DND-41 (cell line): ENCODE measurements around the gene TOM1.

Experiments
- ATAC-seq: fragments of 200-7000 bp; cut with Tn5 transposase; 3 replicates; pipeline ENCODE4 v1.9.1; 2021; ENCODE audit warnings: low read depth; ENCODE audit not compliant: insufficient read depth
- DNase-seq: peaks from one replicate; pipeline ENCODE4 v3.0.0-alpha.2; 2020
- H2AFZ ChIP-seq: 2 replicates; pipeline ENCODE4 v1.6.0; 2012; ENCODE audit warnings: low read depth, low read length
- H3K27ac ChIP-seq: 2 replicates; pipeline ENCODE4 v1.5.1; 2012; ENCODE audit warnings: low read length, inconsistent platforms
- H3K27me3 ChIP-seq: fragments of 200-600 bp; sonication (generic); 2 replicates; pipeline ENCODE4 v1.6.0; 2012; ENCODE audit warnings: low read length, mild to moderate bottlenecking, inconsistent platforms; ENCODE audit not compliant: insufficient read depth, poor library complexity
- H3K36me3 ChIP-seq: 2 replicates; pipeline ENCODE4 v1.5.1; 2012; ENCODE audit warnings: low read length, inconsistent platforms; ENCODE audit not compliant: insufficient read depth
- H3K4me1 ChIP-seq: 2 replicates; pipeline ENCODE4 v1.5.1; 2012; ENCODE audit warnings: mild to moderate bottlenecking, low read length; ENCODE audit not compliant: insufficient read depth
- H3K4me2 ChIP-seq: 2 replicates; pipeline ENCODE4 v1.6.0; 2012; ENCODE audit warnings: mild to moderate bottlenecking, moderate library complexity, low read length, inconsistent platforms; ENCODE audit not compliant: insufficient read depth
- H3K4me3 ChIP-seq, 2 experiments: fragments of 200-600 bp in 1 of 2; shearing (Covaris generic) in 1 of 2; 2 replicates each; pipeline ENCODE4 v1.5.1; 2012 to 2016; ENCODE audit warnings: inconsistent platforms in 2 of 2, low read length in 2 of 2, mild to moderate bottlenecking in 2 of 2, low read depth in 1 of 2, moderate library complexity in 1 of 2
- H3K79me2 ChIP-seq: 2 replicates; pipeline ENCODE4 v1.6.0; 2012; ENCODE audit warnings: low read length, inconsistent platforms; ENCODE audit not compliant: insufficient read depth
- H3K9ac ChIP-seq: 2 replicates; pipeline ENCODE4 v1.6.0; 2012; ENCODE audit warnings: low read depth, mild to moderate bottlenecking, inconsistent platforms, low read length, moderate library complexity
- H3K9me3 ChIP-seq: 2 replicates; pipeline ENCODE4 v1.5.1; 2012; ENCODE audit warnings: low read length, moderate library complexity, mild to moderate bottlenecking, inconsistent platforms; ENCODE audit not compliant: insufficient read depth, severe bottlenecking
- H4K20me1 ChIP-seq: 2 replicates; pipeline ENCODE4 v1.6.0; 2012; ENCODE audit warnings: low read length; ENCODE audit not compliant: insufficient read depth
- EZH2 ChIP-seq: IDR thresholded peaks from 3 replicates; pipeline ENCODE4 v1.6.1; 2012; ENCODE audit warnings: borderline replicate concordance, low read depth, mild to moderate bottlenecking, moderate library complexity, low read length, inconsistent platforms; ENCODE audit not compliant: severe bottlenecking
- TF ChIP-seq, protein P1 (sequence below): IDR thresholded peaks from 2 replicates; pipeline ENCODE4 v1.5.1; 2012; ENCODE audit warnings: borderline replicate concordance, low read length, moderate library complexity, mild to moderate bottlenecking; ENCODE audit not compliant: poor library complexity, severe bottlenecking; ENCODE audit errors: extremely low read depth

The TOM1 gene

GRCh38 chr22:35327690-35328471 is 28.2 kb downstream of the TOM1 start:
- Histone ChIP-seq H3K4me3 (no peak overlapping the region), H3K4me1 (peaks cover 19% of the 10 kb centered on the region), H3K36me3 (peaks cover 51% of the 10 kb centered on the region), H4K20me1 (no peaks in the 10 kb centered on the region), H3K79me2 (no peaks in the 10 kb centered on the region), H2AFZ (no peak overlapping the region), H3K27me3 (no peaks in the 10 kb centered on the region), H3K9ac (no peak overlapping the region), H3K27ac (no peak overlapping the region), H3K9me3 (no peaks in the 10 kb centered on the region), H3K4me2 (no peak overlapping the region)
- DNase-seq = no peak
- ATAC-seq = no peak
- TF ChIP-seq, protein P1, sequence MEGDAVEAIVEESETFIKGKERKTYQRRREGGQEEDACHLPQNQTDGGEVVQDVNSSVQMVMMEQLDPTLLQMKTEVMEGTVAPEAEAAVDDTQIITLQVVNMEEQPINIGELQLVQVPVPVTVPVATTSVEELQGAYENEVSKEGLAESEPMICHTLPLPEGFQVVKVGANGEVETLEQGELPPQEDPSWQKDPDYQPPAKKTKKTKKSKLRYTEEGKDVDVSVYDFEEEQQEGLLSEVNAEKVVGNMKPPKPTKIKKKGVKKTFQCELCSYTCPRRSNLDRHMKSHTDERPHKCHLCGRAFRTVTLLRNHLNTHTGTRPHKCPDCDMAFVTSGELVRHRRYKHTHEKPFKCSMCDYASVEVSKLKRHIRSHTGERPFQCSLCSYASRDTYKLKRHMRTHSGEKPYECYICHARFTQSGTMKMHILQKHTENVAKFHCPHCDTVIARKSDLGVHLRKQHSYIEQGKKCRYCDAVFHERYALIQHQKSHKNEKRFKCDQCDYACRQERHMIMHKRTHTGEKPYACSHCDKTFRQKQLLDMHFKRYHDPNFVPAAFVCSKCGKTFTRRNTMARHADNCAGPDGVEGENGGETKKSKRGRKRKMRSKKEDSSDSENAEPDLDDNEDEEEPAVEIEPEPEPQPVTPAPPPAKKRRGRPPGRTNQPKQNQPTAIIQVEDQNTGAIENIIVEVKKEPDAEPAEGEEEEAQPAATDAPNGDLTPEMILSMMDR = no peak
- TF ChIP-seq EZH2 = no peak

DNA sequence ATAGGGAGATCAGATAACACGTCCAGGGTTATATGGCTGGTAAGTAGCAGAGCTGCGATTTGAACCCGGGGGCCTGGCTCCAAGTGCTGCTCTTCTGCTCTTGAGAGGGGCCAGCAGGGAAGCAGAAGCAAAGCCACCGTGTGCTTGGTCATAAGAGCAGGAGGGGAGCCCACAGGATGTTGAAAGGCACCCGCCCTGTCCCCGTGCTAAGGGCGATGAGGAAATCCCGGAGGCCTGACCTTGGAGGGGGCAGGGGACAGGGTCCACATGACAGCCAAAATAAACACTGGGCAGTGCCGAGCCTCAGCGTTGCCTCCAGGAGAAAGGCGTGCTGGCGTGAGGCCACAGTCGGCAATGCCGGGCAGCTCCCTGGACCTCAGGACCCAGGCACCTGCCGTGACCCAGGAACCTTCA is 28.8 kb downstream of the TOM1 start:
- no peaks in the 10 kb centered on the region for H3K27me3 ChIP-seq
- no peak for ATAC-seq
- H3K36me3 ChIP-seq = peaks cover 51% of the 10 kb centered on the region
- TF ChIP-seq, protein P1 = no peak
- no peak for TF ChIP-seq EZH2
- no peaks in the 10 kb centered on the region for H4K20me1 ChIP-seq
- H3K27ac ChIP-seq = no peak overlapping the region
- no peaks in the 10 kb centered on the region for H3K9me3 ChIP-seq
- H3K4me2 ChIP-seq = no peak overlapping the region
- H3K4me1 ChIP-seq = peaks cover 19% of the 10 kb centered on the region
- H2AFZ ChIP-seq = no peak overlapping the region
- H3K79me2 ChIP-seq = no peaks in the 10 kb centered on the region
- DNase-seq = no peak
- no peak overlapping the region for H3K9ac ChIP-seq
- H3K4me3 ChIP-seq = no peak overlapping the region

GRCh38 chr22:35329114-35329847 is 29.6 kb downstream of the TOM1 start:
- H3K9me3 ChIP-seq = no peaks in the 10 kb centered on the region
- ATAC-seq (no peak), DNase-seq (no peak)
- peak overlapping the region; percentile 62 for H3K4me2 ChIP-seq
- no peak overlapping the region for H2AFZ ChIP-seq
- no peak for TF ChIP-seq EZH2
- TF ChIP-seq, protein P1 = no peak
- peak overlapping the region; percentile 41; the same call in 1 of the 2 replicates for H3K27ac ChIP-seq
- peak overlapping the region in 1 of 2 experiments; percentile 17; a peak in 1 of 4 replicates for H3K4me3 ChIP-seq
- no peaks in the 10 kb centered on the region for H3K27me3 ChIP-seq
- peaks cover 51% of the 10 kb centered on the region for H3K36me3 ChIP-seq
- peaks cover 19% of the 10 kb centered on the region for H3K4me1 ChIP-seq
- no peaks in the 10 kb centered on the region for H3K79me2 ChIP-seq
- no peak overlapping the region for H3K9ac ChIP-seq
- H4K20me1 ChIP-seq = no peaks in the 10 kb centered on the region
